HEK293T (cell line): ENCODE measurements around the gene SNAI3.

Experiments used
- ARNT ChIP-seq: fragments of 450-650 bp; IDR thresholded peaks from 2 replicates; pipeline ENCODE4 v1.6.1; 2017; ENCODE audit warnings: mild to moderate bottlenecking
- NFRKB ChIP-seq: fragments of 450-650 bp; IDR thresholded peaks from 2 replicates; pipeline ENCODE4 v1.6.1; 2016; ENCODE audit warnings: mild to moderate bottlenecking, moderate library complexity
- SUZ12 ChIP-seq: fragments of 450-650 bp; IDR thresholded peaks from 2 replicates; pipeline ENCODE4 v1.6.1; 2016; ENCODE audit warnings: mild to moderate bottlenecking
- TARDBP ChIP-seq: fragments of 450-650 bp; IDR thresholded peaks from 2 replicates; pipeline ENCODE4 v1.6.1; 2016

GRCh38 chr16:88647178-88648070 is 38.9 kb downstream of the SNAI3 start:
- TF ChIP-seq SUZ12 = no peak
- TF ChIP-seq TARDBP = no peak
- TF ChIP-seq NFRKB = no peak
- no peak for TF ChIP-seq ARNT
